ENCODE data around the gene RCBTB2.

Gene RCBTB2

DNA sequence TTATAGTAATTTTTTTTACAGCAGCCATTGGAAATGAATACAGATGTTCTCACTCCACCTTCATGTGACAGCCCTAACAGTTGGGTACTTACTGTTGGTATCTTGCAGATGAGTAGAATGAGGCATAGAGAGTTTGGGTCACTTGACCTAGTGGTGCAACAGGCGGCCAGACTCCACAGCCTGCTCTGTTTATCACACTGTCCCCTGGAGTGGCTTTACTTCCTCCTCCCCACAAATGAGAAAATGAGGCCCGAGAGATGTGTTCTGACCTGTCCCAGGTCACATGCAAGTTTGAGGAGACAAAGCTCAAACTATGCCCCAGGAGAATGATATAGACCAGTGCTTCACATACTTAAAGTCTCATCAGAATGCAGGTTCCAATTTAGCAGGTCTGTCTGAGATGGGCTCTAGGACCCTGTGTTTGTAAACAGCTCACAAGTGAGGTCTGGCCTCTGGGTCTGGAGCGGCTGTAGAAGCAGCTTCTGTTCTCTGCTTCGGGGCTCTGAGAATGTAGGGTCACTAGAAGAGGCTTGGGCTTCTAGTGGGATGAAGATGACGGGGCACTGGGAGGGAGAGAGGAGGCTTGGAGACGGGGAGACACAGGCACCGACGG, 37.4 kb upstream of the RCBTB2 start:
- TF ChIP-seq CTCF (IDR thresholded peaks at IDR 0.05; ENCODE audit: insufficient read depth, low read depth, low read length, missing control alignments): no peak
- DNase-seq (ENCODE audit: low read depth): no peak
- H3K4me3 ChIP-seq (ENCODE audit: low read length): no peak overlapping the region

DNA sequence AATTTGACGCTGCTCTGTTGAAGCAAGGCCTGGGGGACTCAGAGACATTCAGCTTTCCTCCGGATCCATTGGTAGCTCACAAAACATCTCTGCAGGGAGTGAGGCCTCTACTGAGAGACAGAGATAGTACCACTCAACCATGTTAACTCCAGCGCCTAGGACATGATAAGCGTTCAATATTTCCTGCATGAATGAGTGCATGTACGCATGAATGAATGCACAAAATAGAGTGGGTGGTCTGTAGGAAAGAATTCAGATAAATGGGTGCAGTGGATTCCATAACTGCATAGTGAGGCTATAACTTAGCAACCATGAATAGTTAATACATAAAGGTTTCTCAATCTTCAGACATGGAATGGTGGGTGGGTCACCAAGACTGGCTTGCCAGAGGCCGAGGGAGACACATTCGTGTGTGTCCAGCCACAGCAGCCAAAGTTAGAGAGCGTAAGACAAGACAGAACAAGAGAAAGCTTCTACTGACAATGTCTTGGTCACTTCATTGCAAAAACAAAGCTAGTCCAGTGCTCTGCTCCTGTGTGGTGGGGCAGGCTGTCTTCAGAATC, 36.3 kb upstream of the RCBTB2 start:
- no peak overlapping the region for H3K4me3 ChIP-seq (ENCODE audit: low read length)
- no peak for TF ChIP-seq CTCF (IDR thresholded peaks at IDR 0.05; ENCODE audit: insufficient read depth, low read depth, low read length, missing control alignments)
- DNase-seq (ENCODE audit: low read depth): no peak

- no peak for TF ChIP-seq CTCF (IDR thresholded peaks at IDR 0.05; ENCODE audit: insufficient read depth, low read depth, low read length, missing control alignments)
- DNase-seq (ENCODE audit: low read depth): no peak
- no peak overlapping the region for H3K4me3 ChIP-seq (ENCODE audit: low read length)
Observed at GRCh38 chr13:48568370-48569103, 35.7 kb upstream of the RCBTB2 start.

- no peak overlapping the region for H3K4me3 ChIP-seq (ENCODE audit: low read length)
- DNase-seq (ENCODE audit: low read depth): peak; percentile 44
- TF ChIP-seq CTCF (IDR thresholded peaks at IDR 0.05; ENCODE audit: insufficient read depth, low read depth, low read length, missing control alignments): peak; percentile 8
Observed at GRCh38 chr13:48567515-48568369, 34.9 kb upstream of the RCBTB2 start.

GRCh38 chr13:48564056-48564455, 31.2 kb upstream of the RCBTB2 start:
- DNase-seq (ENCODE audit: low read depth): peak; percentile 51
- no peak overlapping the region for H3K4me3 ChIP-seq (ENCODE audit: low read length)
- TF ChIP-seq CTCF (IDR thresholded peaks at IDR 0.05; ENCODE audit: insufficient read depth, low read depth, low read length, missing control alignments): no peak

GRCh38 chr13:48563626-48564025, 30.7 kb upstream of the RCBTB2 start:
- no peak for TF ChIP-seq CTCF (IDR thresholded peaks at IDR 0.05; ENCODE audit: insufficient read depth, low read depth, low read length, missing control alignments)

More at GRCh38 chr13:48563626-48564025, 30.7 kb upstream of the RCBTB2 start:
- no peak for DNase-seq (ENCODE audit: low read depth)
- H3K4me3 ChIP-seq (ENCODE audit: low read length): no peak overlapping the region

Data from epithelial cell of esophagus (primary cell).